Glomerular endothelial cell (primary cell): ENCODE measurements around the gene XPR1. TPM values are rescaled to one million over a fixed set of nuclear protein-coding genes. Genes with fewer than 3 reads are reported as not detected.
"Not testable (repeated sequence)": the region's sequence is repeated elsewhere in the genome, so short reads cannot be mapped to it uniquely, and the experiment has no call there.

ENCODE experiments used
- DNase-seq: peaks from one replicate; pipeline ENCODE4 v3.0.0-alpha.2; 2011; ENCODE audit warnings: low read depth, low spot score; ENCODE audit errors: extremely low read depth
- total RNA-seq: library from RNA; depleted of rRNA; stranded (reverse); fragments of >200 nt; gene quantifications from 2 replicates; pipeline ENCODE4 v1.2.3, GENCODE V29; 2015

XPR1 gene
- total RNA-seq, 1 donor from 2014 or later, result 24.2 TPM

DNA sequence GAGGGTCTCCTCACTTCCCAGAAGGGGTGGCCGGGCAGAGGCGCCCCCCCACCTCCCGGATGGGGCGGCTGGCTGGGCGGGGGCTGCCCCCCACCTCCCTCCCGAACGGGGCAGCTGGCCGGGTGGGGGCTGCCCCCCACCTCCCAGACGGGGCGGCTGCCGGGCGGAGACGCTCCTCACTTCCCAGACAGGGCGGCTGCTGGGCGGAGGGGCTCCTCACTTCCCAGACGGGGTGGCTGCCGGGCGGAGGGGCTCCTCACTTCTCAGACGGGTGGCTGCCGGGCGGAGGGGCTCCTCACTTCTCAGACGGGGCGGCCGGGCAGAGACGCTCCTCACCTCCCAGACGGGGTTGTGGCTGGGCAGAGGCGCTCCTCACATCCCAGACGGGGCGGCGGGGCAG lies 78.9 kb downstream of the XPR1 start:
- not testable (repeated sequence) for DNase-seq

DNA sequence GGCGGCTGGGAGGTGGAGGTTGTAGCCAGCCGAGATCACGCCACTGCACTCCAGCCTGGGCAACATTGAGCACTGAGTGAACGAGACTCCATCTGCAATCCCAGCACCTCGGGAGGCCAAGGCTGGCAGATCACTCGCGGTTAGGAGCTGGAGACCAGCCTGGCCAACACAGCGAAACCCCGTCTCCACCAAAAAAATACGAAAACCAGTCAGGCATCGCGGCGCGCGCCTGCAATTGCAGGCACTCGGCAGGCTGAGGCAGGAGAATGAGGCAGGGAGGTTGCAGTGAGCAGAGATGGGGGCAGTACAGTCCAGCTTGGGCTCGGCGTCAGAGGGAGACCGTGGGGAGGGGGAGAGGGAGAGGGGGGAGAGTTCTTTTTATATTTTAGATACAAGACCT lies 79.4 kb downstream of the XPR1 start:
- DNase-seq, result not testable (repeated sequence)

DNA sequence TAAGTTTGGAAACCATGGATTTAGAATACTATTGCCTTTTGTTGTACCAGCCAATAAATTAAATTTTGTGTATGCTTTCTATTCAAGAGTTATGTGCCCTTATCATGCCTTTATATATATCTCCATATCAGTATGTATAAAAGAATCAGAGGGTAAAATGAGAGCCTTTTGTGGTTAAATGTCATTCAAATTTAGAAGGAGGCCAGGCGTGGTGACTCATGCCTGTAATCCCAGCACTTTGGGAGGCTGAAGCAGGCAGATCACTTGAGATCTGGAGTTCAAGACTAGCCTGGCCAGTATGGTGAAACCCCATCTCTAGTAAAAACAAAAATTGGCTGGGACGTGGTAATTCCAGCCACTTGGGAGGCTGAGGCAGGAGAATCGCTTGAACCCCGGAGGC lies 88.9 kb downstream of the XPR1 start:
- DNase-seq, result no peak

DNA sequence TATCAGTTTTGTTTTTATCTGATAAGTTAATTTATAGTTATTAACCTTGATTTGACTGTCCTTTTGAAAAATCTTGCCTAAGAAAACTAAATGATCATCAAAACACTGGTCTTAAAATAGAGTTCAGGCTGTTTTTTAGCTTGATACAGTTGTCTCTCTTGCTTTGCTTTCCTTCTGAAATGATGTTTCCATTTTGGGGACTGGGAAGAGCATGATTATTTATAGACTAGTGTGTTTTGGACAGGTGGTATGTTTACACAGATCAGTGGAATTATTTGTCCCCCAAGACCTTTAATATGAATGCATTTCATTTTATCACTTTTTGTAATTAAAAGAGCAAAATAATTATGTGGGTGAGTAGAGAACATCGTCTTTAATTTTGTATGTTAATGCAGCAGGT lies 90.8 kb downstream of the XPR1 start:
- DNase-seq, result no peak

DNA sequence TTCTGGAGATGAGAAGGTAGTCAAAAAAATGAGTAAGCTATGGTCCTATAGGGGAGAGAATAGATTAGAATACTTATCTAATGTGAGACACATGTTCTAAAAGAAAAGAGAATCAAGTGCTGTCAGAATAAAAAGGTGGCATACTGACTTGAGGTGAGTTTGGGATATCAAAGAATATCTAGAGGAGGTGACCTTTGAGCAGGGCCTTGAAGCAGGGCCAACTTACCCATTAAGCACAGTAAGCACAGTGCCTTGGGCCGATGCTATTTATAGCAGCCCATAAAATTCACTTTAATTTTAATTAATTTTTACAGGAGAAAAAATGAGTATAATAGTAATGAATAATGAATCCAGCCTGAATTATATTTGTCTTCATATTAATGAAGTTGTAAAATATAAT lies 92.2 kb downstream of the XPR1 start:
- DNase-seq, result no peak

DNA sequence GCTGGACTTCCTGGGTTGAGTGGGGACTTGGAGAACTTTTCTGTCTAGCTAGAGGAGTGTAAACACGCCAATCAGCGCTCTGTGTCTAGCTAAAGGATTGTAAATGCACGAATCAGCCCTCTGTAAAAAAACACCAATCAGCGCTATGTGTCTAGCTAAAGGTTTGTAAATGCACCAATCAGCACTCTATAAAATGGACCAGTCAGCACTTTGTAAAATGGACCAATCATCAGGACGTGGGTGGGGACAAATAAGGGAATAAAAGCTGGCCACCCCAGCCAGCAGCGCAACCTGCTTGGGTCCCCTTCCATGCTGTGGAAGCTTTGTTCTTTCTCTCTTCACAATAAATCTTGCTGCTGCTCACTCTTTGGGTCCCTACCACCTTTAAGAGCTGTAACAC lies 94.2 kb downstream of the XPR1 start:
- not testable (repeated sequence) for DNase-seq

DNA sequence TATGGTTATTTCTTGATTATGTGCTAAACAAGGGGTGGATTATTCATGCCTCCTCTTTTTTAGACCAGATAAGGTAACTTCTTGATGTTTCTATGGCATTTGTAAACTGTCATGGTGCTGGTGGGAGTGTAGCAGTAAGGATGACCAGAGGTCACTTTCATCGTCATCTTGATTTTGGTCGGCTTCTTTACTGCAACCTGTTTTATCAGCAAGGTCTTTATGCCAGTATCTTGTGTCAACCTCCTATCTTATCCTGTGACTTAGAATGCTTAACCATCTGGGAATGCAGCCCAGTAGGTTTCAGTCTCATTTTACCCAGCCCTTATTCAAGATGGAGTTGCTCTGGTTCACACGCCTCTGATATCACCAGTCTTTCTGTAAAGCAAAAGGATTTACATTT lies 95.9 kb downstream of the XPR1 start:
- not testable (repeated sequence) for DNase-seq

DNA sequence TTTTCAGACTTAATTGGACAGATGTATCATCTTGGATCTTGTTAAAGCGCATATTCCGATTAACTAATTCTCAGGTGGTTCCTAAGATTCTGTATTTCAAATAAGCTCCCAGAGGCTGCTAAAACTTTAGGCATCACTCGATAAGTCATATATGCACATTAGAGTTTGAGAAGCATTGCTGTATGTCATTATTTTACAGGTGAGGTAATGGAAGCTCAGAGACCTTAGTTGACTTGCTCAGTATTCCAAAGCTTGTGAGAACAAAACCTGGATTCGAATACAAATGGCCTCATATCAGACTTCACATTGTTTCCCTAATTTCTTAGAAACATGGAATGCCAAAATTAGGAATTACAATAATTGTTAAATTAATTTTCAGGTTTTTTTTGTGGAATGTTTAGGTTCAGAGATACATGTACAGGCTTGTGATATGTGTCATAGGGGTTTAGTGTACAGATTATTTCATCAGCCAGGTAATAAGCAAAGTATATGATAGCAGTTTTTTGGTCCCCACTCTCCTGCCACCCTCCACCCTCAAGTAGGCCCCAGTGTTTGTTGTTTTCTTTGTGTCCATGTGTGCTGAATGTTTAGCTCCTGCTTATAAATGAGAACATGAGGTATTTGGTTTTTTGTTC lies 96.8 kb downstream of the XPR1 start:
- DNase-seq, result no peak

DNA sequence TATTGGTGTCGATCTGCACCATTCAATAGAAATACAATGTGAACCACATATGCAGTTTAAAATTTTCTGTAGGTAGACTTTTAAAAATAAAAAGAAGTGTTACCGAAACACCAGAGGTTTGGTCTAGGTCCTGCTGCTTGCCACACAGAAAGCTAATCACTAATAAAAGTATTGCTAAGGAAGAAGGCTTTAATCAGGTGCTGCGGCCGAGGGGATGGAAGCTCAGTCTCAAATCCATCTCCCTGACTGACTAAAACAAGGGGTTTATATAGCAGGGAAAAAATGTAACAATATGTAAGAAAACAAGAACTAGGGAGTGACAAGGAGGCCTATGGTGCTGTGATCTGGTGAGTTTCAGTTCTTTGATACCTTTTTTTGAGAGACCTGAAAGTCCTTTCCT lies 99.3 kb downstream of the XPR1 start:
- DNase-seq, result no peak

DNA sequence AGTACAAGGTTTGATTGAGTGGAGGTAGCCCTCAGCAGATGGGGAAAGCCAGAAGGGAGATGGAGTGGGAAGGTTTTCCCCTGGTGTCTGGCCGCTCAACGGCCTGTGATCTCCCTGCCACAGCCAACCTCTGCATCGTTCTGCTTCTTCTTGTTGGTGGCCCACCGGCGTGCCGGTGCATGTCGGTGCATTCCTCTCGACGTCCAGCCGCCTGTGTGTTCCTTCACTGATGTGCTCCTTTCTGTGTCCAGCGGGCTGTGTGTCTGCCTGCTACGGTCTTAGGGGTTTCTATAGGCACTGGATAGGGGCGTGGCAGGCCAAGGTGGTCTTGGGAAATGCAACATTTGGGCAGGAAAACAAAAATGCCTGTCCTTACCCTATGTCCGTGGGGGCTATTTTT lies 101.0 kb downstream of the XPR1 start:
- no peak for DNase-seq

DNA sequence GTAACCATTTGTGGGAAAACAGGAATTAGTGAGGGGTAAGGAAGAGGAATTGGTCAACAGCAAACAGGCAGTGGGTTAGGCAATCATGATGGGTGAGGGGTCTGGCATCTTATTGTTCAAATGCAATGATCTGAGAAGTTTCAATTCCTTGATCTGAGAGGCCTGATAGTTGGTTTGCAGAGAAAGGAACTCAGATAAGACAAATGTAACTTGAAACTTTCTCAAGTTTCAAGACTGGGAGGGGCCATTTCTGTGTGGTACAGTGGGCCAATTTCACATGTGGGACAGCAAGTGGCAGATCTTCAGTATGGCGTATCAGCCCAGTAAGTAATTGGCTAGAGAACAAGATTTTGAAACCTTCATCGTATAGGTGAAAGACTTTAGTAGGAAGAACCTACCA lies 102.5 kb downstream of the XPR1 start:
- DNase-seq, result no peak

DNA sequence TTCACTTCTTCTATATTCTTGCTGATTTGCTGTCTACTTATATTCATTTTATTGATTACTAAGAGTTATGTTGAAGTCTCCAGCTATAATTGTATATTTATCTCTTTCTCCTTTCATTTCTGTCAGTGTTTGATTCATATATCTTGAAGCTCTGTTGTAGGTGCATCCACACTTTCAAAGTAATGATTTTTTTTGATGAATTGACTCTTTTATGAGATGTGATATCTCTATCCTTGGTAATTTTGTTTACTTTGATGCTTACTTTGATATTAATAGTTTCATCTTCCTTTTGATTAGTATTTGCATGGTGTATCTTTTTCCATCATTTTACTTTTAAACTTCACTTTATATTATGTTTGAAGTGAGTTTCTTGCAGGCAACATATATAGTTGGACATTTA lies 110.8 kb downstream of the XPR1 start:
- no peak for DNase-seq

DNA sequence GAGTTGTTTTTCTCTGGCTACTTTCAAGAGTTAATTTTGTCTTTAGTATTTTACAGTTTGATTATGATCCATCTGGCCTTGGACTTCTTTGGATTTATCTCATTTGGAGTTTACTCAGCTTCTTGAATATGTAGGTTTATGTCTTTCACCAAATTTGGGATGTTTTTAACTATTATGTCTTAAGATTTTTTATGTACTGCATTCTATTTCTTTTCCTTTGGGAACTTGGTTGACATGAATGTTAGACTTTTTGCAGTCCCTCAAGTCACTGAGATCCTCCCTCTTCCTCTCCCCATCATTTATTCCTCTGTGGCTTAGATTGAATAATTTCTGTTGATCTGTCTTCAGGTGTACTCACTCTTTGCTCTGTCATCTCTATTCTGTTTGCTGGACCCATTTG lies 112.0 kb downstream of the XPR1 start:
- no peak for DNase-seq

DNA sequence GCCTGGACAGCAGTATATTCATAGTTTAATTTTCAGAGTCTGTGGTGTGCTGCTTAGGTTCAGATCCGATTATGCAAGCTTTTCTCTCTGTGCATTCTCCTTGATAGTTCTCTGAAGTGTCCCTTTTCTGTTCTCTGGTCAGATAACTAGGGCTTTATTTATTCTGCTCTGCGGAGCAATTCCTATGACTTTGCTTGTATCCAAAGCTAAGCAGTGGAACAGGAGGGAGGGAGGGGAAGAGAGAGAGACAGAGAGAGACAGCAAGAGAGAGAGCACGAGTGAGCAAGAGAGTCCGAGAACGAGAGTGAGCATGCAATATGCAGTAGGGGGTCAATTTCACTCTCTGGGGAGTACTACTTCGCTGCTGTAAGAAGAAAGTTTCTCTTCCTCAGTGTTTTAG lies 113.3 kb downstream of the XPR1 start:
- no peak for DNase-seq

DNA sequence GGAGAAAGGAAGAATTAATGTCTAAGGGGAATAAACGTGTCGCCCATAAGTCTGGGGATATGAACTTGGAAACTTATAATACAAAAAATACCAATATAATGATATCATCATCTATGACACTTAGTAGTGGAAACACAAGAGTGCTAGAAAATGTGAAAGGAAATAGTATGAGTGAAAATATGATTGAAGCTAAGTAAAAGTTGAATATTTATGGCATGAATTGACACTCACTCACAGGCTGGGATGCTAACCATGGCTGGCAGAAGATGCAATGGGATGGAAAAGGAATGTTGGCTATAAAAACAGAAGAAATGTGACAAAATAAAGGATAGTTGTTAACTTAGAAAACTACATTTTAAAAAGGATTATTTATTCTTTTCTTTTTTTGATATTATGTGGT lies 120.1 kb downstream of the XPR1 start:
- no peak for DNase-seq

DNA sequence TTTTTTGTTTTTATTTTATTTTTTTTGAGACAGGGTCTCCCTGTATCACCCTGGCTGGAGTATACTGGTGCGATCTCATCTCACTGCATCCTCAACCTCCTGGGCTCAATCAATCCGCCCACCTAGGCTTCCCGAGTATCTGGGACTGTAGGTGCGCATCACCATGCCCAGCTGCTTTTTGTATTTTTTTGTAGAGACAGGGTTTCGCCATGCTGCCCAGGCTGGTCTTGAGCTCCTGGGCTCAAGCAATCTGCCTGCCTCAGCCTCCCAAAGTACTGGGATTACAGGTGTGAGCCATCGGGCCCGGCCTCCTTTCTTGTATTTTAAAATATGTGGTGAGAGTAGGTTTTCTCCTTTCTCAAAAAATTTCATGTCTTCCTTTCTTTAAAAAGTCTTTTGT lies 122.6 kb downstream of the XPR1 start:
- no peak for DNase-seq

DNA sequence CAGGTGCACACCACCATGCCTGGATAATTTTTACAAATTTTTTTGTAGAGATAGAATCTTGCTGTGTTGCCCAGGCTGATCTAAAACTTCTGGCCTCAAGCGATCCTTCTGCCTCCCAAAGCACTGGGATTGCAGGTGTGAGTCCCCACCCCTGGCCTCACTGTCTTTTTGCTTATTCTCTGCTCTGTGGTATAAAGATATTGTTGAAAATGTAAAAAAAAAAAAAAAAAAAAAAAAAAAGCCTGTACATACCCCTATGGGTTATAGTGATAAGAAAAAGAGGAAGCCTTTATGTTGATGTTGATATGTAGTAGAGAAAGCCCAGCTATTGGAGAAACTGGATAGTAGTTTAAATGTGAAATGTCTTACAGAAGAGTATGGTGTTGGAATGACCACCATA lies 125.8 kb downstream of the XPR1 start:
- DNase-seq, result no peak

DNA sequence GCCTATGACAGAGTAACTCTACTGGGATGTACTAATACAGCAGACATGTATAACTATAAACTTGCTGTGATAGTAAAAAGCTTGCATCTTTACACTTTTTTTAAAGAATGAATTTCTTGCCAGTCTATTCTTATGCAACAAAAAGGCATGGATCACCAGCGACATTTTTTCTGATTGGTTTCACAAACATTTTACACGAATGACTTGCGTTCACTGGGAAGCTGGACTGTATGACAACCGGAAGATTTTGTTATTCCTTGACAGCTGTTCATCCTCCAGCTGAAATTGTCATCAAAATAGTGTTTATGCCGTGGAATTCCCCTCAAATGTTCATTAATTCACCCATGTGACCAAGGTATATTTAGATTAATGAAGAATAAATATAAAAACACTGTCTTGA lies 131.0 kb downstream of the XPR1 start:
- DNase-seq, result no peak

DNA sequence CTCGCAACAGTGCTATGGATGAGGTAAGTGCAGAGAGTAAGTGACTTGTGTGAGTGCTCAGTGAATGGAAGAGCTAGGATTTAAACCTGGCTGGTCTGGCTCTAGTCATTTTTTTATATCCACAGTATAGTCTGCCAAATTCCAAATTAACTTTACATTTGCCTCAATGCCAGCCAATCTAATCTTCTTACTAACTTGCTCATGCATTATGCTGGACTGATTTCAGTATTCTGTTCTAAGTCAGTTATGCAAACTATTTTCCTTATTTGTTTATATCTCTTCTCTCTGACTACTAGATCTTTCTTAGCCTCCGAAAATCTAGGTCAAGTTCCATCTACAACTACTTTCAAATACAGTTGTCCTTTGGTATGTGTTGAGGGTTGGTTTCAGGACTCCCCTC lies 133.3 kb downstream of the XPR1 start:
- DNase-seq, result no peak

DNA sequence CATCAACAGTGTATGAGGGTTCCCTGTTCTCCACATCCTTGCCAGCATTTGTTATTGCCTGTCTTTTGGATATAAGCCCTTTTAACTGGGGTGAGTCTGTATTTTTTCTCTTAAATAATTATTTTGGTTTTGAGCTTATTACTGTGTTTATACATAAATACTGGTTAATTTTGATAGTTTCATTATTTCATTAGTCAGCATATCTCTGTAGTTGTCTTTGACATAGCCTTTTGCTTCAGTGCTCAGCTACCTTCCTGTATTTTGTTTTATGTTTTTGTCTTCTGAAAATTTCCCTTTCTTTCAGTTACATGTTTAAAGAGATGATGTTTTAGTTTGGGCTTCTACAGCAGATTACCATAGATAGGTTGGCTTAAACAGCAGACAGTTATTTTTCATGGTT lies 138.1 kb downstream of the XPR1 start:
- no peak for DNase-seq

DNA sequence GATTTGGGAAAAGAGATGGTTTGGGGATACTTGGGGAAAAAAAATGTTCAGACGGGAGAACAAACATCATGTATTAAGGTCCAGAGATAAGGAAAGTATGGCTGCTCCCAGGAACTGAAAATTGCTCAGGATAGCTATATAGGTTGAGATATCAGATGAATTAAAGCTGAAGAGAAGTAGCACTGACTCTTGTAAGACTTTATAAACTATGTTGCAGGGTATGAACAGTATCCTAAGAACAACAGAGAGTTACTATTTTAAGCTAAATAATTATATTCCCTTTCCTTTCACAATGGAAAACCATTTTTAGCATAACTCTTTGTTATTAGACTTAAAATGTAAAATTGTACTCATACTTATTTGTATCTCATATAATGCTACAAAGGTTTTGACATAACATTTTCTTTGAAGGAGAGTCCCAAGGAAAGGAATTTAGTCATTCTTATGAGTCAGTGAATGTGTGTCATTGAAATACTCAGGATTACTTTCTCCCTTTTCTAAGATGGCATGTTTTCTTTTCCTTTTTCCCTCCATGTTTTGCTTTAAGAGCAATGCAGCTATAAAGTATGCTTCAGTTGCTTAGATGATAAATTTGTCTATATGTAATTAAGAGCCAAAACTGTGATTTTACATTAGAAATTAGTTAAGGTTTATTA lies 141.5 kb downstream of the XPR1 start:
- no peak for DNase-seq

DNA sequence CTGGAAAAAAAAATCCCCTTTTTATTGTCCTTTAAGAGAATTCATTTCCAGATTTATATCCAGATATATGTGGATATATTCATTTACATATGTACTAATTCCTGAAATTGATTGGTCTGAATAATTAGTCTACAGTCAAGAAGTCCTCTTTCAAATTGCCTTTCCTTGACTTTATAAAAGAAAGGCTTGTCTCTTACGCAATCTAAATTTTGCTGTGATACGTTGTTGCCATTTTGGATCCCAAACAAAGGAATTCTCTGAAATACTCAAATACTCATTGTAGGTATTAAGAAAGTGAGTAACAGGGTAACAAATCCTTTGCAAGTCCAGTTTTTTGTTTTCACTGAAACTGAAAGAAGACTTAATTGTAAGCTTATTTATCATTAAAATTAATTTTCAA lies 144.0 kb downstream of the XPR1 start:
- no peak for DNase-seq
